Bronchial epithelial cell (primary cell): ENCODE results near the gene AFTPH. TPM values are rescaled to one million over a fixed set of nuclear protein-coding genes. Genes with fewer than 3 reads are reported as not detected.

Source experiments
- DNase-seq: peaks from one replicate; pipeline ENCODE4 v3.0.0-alpha.2; 2010; ENCODE audit warnings: low read depth
- FAIRE-seq: peaks from 2 replicates; lab custom pipeline; 2011; peaks lifted over from hg19 to GRCh38; lab: Jason Lieb, UNC
- H3K27me3 ChIP-seq: 2 replicates; pipeline ENCODE4 v1.5.1; 2011; ENCODE audit warnings: low read length; ENCODE audit not compliant: control insufficient read depth, insufficient read depth
- H3K36me3 ChIP-seq: 2 replicates; pipeline ENCODE4 v1.5.1; 2011; ENCODE audit warnings: low read length; ENCODE audit not compliant: control insufficient read depth, insufficient read depth
- H3K4me3 ChIP-seq: 2 replicates; pipeline ENCODE4 v1.5.1; 2011; ENCODE audit warnings: mild to moderate bottlenecking, low read depth, low read length, control low read depth
- total RNA-seq: library from RNA; depleted of rRNA; stranded (reverse); fragments of >200 nt; gene quantifications from 2 replicates; pipeline ENCODE4 v1.2.1, GENCODE V29; 2014
- TF ChIP-seq, protein P1 (sequence below): IDR thresholded peaks from 2 replicates; pipeline ENCODE4 v1.5.1; 2011; ENCODE audit warnings: mild to moderate bottlenecking, moderate library complexity, low read length, control low read depth, inconsistent platforms; ENCODE audit not compliant: insufficient read depth, severe bottlenecking

The AFTPH gene
- total RNA-seq, 1 donor from 2014 or later: 56.3 TPM

DNA sequence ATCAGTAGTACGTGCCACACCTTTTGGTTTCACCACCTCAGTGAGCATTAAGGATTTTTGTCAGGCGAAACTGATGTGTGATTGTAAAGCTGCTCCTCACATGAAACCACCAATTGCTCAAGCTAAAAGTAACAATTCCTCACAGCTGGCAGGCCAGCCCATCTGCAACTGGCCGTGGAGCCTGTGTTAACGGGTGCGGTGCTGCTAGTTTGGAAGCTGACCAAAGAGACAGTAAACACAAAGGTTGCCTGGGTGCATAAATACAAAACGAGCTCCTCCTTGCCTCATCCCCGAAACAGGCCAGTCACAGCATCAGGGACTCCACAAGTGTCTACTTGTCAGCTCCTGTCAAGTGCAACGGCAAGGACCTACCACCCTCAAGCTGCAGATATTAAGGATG, 38.2 kb upstream of the AFTPH start:
- TF ChIP-seq, protein P1, sequence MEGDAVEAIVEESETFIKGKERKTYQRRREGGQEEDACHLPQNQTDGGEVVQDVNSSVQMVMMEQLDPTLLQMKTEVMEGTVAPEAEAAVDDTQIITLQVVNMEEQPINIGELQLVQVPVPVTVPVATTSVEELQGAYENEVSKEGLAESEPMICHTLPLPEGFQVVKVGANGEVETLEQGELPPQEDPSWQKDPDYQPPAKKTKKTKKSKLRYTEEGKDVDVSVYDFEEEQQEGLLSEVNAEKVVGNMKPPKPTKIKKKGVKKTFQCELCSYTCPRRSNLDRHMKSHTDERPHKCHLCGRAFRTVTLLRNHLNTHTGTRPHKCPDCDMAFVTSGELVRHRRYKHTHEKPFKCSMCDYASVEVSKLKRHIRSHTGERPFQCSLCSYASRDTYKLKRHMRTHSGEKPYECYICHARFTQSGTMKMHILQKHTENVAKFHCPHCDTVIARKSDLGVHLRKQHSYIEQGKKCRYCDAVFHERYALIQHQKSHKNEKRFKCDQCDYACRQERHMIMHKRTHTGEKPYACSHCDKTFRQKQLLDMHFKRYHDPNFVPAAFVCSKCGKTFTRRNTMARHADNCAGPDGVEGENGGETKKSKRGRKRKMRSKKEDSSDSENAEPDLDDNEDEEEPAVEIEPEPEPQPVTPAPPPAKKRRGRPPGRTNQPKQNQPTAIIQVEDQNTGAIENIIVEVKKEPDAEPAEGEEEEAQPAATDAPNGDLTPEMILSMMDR: no peak
- Histone ChIP-seq H3K4me3 (no peak overlapping the region), H3K36me3 (no peaks in the 10 kb centered on the region), H3K27me3 (no peaks in the 10 kb centered on the region)
- DNase-seq: peak; percentile 77
- peak; percentile 98 for FAIRE-seq

DNA sequence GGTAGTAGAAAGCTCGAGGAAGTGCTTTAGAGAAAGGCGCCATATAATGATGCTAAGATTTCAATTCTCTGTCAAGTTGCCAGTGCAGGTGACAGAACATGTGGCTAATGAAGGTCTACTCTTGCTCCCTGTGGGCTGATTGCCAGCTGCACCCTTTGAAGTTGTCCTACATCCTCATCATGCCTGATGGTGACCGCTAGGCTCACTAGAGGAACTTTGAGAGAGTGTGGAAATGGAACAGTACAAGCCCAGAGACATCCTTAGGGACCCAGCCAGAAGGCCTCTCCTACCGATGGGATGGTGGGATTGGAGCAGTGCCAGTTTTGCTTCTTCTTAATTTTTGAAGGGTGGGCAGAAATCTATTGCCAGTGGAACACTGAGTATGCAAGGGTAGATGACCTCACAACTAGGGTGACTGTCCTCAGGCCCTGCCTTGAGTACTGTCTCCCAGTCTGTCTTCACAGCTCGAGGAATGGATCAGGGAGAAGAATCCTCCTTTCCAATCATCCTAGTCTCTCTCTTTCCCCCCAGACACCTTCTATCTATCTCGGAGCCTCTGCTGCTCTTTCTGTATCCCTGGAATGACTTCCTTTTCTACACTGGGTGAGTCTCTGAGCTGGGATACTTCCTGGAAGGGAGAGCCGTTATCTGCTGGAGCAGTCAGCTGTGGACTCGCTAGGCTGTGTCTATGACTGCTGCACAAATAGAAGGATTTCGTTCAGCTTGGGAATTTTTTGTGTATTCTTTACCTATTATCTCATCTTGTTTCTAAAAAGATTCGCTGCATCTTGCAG, 36.7 kb upstream of the AFTPH start:
- no peak for FAIRE-seq
- DNase-seq: no peak
- TF ChIP-seq, protein P1: no peak

DNA sequence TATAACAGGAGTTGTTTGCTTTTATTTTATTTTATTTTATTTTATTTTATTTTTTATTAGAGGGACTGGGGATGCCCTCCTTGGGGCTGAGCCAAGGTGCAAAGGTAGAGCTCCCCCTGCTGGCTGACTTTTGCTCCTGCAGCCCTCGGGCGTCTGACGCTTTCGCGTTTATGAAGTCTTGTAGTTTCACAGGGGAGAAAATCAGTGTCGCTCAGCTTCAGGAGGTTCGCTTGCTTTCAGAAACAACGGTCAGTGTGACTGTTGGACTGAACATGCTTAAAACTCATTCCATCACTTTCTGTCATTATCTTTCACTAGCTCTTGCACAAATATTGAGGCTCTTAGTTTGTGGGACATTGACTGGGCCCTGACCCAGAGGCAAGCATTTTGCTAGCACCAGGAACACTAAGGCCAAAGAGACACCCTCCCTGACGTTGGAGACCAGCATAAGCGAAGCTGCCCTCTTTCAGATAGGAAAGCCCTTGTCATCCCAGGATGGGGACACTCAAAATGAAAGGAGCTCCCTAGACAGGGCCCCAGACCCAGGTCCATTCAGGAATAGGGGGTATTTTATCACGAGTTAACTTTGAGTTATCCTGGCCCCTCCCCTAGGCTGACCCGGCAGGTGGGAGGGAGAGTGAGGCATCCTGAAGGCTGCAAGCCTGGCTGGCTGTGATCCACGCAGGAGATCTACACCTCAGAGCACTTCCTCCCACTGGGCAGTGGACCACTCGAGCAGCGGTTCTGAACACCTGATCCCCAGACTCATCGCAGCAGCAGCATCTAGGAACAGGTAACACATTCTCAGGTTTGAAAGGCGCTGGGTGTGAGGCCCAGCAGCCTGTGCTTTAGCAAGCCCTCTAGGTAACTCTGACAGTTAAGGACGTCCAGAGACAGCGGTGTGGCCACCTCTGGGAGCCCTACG, 35.8 kb upstream of the AFTPH start:
- Histone ChIP-seq H3K36me3 (no peaks in the 10 kb centered on the region), H3K4me3 (no peak overlapping the region), H3K27me3 (no peaks in the 10 kb centered on the region)
- FAIRE-seq (no peak), DNase-seq (peak; percentile 44)
- TF ChIP-seq, protein P1: peak; percentile 90

More for the DNA sequence above, 36.7 kb upstream of the AFTPH start:
- H3K4me3 ChIP-seq: no peak overlapping the region
- H3K36me3 ChIP-seq: no peaks in the 10 kb centered on the region
- no peaks in the 10 kb centered on the region for H3K27me3 ChIP-seq

DNA sequence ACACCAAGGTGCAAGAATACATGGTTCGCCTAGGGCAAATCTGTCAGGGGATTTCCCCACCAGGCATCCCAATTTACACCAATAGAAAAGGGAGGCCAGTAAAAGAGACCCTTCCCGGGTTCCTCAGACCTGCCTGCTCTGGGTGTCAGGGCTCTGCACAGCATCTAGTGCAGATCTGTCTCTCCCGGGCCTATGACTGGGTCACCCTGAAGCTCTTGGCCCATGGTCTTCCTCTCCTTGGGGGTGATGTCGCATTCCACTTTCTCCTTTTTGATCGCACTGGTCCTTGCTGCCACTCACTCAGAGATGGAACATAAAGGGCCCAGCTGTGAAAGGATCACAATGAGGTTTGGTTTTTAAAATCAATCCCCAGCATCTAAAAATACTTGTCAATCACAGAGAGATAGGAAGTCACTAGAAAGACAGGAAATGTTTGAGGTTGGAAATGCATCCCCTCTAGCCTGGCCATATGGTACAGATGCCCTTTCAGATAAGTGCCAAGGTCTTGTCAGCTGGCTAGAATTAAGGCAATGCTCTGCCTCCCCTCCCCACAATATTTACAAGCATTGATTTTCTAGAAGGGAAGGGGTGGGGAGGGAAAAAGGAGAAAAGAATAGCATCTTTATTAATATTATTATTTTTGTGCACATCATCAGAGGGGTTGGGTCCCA, 34.9 kb upstream of the AFTPH start:
- DNase-seq (no peak), FAIRE-seq (no peak)
- no peaks in the 10 kb centered on the region for H3K27me3 ChIP-seq
- TF ChIP-seq, protein P1: no peak
- H3K36me3 ChIP-seq: no peaks in the 10 kb centered on the region
- no peak overlapping the region for H3K4me3 ChIP-seq

DNA sequence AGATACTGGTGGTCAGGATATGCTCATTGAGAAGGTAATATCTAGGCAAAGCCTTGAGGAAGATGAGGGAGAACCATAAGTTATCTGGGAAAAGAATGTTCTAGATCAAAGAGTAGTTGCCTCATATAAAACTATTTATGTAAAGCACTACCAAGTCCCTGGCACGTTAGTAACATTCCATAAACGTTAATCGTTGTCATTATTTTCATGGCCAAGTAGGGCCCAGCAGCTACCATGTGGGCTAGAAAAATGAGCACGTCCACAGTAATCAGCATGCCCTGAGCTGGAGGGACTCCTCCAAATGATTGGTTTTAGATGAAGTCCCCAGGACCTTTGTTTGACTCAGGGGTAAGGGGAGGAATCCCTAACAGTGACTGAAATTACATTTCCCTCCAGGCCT, 32.7 kb upstream of the AFTPH start:
- Histone ChIP-seq H3K36me3 (no peaks in the 10 kb centered on the region), H3K4me3 (no peak overlapping the region), H3K27me3 (no peaks in the 10 kb centered on the region)
- FAIRE-seq (no peak), DNase-seq (no peak)
- TF ChIP-seq, protein P1: no peak
